ENCODE results near the gene DOK3. TPM values are rescaled to one million over a fixed set of nuclear protein-coding genes. Genes with fewer than 3 reads are reported as not detected.

The DOK3 gene
- total RNA-seq, 1 donor from 2014 or later = 16.3 TPM

- Mint-ChIP-seq H3K36me3 (ENCODE audit: low read depth, unreplicated experiment) (peaks cover 7% of the 10 kb centered on the region), H3K27me3 (ENCODE audit: low read depth, unreplicated experiment) (peaks cover 4% of the 10 kb centered on the region), H3K4me3 (ENCODE audit: unreplicated experiment) (no peak overlapping the region), H3K4me1 (ENCODE audit: low read depth, unreplicated experiment) (peaks cover 9% of the 10 kb centered on the region), H3K27ac (ENCODE audit: unreplicated experiment) (no peak overlapping the region), H3K9me3 (ENCODE audit: unreplicated experiment) (no peaks in the 10 kb centered on the region)
- FAIRE-seq (no peak), DNase-seq (ENCODE audit: low read depth) (peak; percentile 49)
- Histone ChIP-seq H3K27ac (ENCODE audit: low read depth, low read length) (peak overlapping the region; percentile 58), H3K4me2 (ENCODE audit: low read length) (peak overlapping the region; percentile 83), H4K20me1 (ENCODE audit: insufficient read depth, low read length) (peaks cover 82% of the 10 kb centered on the region), H3K27me3 (ENCODE audit: insufficient read depth, low read length) (no peaks in the 10 kb centered on the region), H3K4me1 (ENCODE audit: insufficient read depth, low read length) (peaks cover 36% of the 10 kb centered on the region), H3K9me3 (ENCODE audit: insufficient read depth, low read depth, low read length) (no peaks in the 10 kb centered on the region), H3K9ac (ENCODE audit: low read length) (peak overlapping the region; percentile 52), H3K79me2 (ENCODE audit: insufficient read depth, low read length) (peaks cover 7% of the 10 kb centered on the region), H2AFZ (ENCODE audit: low read depth, low read length) (no peak overlapping the region), H3K4me3 (ENCODE audit: insufficient read depth, low read depth, low read length) (peak overlapping the region; percentile 39), H3K36me3 (ENCODE audit: insufficient read depth, low read length) (peaks cover 15% of the 10 kb centered on the region)
- peak; percentile 34 for TF ChIP-seq CTCF (IDR thresholded peaks at IDR 0.05; ENCODE audit: insufficient read depth, low read depth, low read length)
- TF ChIP-seq EZH2 (IDR thresholded peaks at IDR 0.05; ENCODE audit: insufficient read depth, low read length) = no peak
Measured at GRCh38 chr5:177455036-177455660, 54.5 kb downstream of the DOK3 start.

GRCh38 chr5:177454397-177455035 lies 55.1 kb downstream of the DOK3 start:
- no peaks in the 10 kb centered on the region for H3K9me3 Mint-ChIP-seq (ENCODE audit: unreplicated experiment)
- Histone ChIP-seq H3K27me3 (ENCODE audit: insufficient read depth, low read length) (no peaks in the 10 kb centered on the region), H3K9ac (ENCODE audit: low read length) (peak overlapping the region; percentile 52), H3K4me1 (ENCODE audit: insufficient read depth, low read length) (peaks cover 36% of the 10 kb centered on the region), H3K36me3 (ENCODE audit: insufficient read depth, low read length) (peaks cover 13% of the 10 kb centered on the region), H3K27ac (ENCODE audit: low read depth, low read length) (peak overlapping the region; percentile 58), H3K4me2 (ENCODE audit: low read length) (peak overlapping the region; percentile 83), H3K4me3 (ENCODE audit: insufficient read depth, low read depth, low read length) (peak overlapping the region; percentile 39), H2AFZ (ENCODE audit: low read depth, low read length) (no peak overlapping the region), H3K9me3 (ENCODE audit: insufficient read depth, low read depth, low read length) (no peaks in the 10 kb centered on the region), H4K20me1 (ENCODE audit: insufficient read depth, low read length) (peaks cover 82% of the 10 kb centered on the region), H3K79me2 (ENCODE audit: insufficient read depth, low read length) (peaks cover 4% of the 10 kb centered on the region)
- H3K4me1 Mint-ChIP-seq (ENCODE audit: low read depth, unreplicated experiment) = peaks cover 9% of the 10 kb centered on the region
- DNase-seq (ENCODE audit: low read depth) (peak; percentile 51), FAIRE-seq (no peak)
- H3K4me3 Mint-ChIP-seq (ENCODE audit: unreplicated experiment) = no peak overlapping the region
- no peak overlapping the region for H3K27ac Mint-ChIP-seq (ENCODE audit: unreplicated experiment)
- no peak for TF ChIP-seq EZH2 (IDR thresholded peaks at IDR 0.05; ENCODE audit: insufficient read depth, low read length)
- TF ChIP-seq CTCF (IDR thresholded peaks at IDR 0.05; ENCODE audit: insufficient read depth, low read depth, low read length) = peak; percentile 57
- peaks cover 7% of the 10 kb centered on the region for H3K36me3 Mint-ChIP-seq (ENCODE audit: low read depth, unreplicated experiment)
- H3K27me3 Mint-ChIP-seq (ENCODE audit: low read depth, unreplicated experiment) = peaks cover 4% of the 10 kb centered on the region
